HL-60 (cell line): Measurements from ENCODE around the gene COLQ.

Source experiments
- DNase-seq, 2 experiments: peaks; one replicate each; pipeline ENCODE4 v3.0.0-alpha.2; 2010 to 2020; ENCODE audit warnings: low read depth in 1 of 2, low spot score in 1 of 2
- H3K27ac ChIP-seq: fragments of 250-450 bp; sonication (Bioruptor Pico); replicated peaks from 2 replicates; pipeline ENCODE4 v1.5.1; 2020; ENCODE audit warnings: mild to moderate bottlenecking, moderate library complexity
- H3K27me3 ChIP-seq: fragments of 250-450 bp; sonication (Bioruptor Pico); 2 replicates; pipeline ENCODE4 v1.5.1; 2021; ENCODE audit warnings: mild to moderate bottlenecking, moderate library complexity; ENCODE audit not compliant: insufficient read depth, poor library complexity, severe bottlenecking
- H3K4me3 ChIP-seq: replicated peaks from 2 replicates; pipeline ENCODE4 v1.5.1; 2011; ENCODE audit warnings: mild to moderate bottlenecking, control low read depth, low read length; ENCODE audit not compliant: insufficient read depth
- GABPA ChIP-seq: IDR thresholded peaks from 2 replicates; pipeline ENCODE4 v1.6.1; 2012; ENCODE audit warnings: low read depth
- POLR2AphosphoS5 ChIP-seq: IDR thresholded peaks from 2 replicates; pipeline ENCODE4 v1.6.1; 2012; ENCODE audit warnings: low read depth
- SPI1 ChIP-seq: IDR thresholded peaks from 2 replicates; pipeline ENCODE4 v1.6.1; 2012; ENCODE audit warnings: low read depth, mild to moderate bottlenecking, borderline replicate concordance
- TF ChIP-seq, protein P1 (sequence below): IDR thresholded peaks from one replicate; pipeline ENCODE4 v1.5.1; 2011; ENCODE audit warnings: low read length, control low read depth, inconsistent platforms; ENCODE audit not compliant: insufficient read depth
- TF ChIP-seq, protein P2 (sequence below): IDR thresholded peaks from 2 replicates; pipeline ENCODE4 v1.6.1; 2012; ENCODE audit warnings: low read depth; ENCODE audit not compliant: insufficient replicate concordance

The COLQ gene

GRCh38 chr3:15558581-15558980 is 37.1 kb upstream of the COLQ start:
- Histone ChIP-seq H3K27me3 (no peaks in the 10 kb centered on the region), H3K4me3 (no peak overlapping the region), H3K27ac (no peak overlapping the region)
- TF ChIP-seq, protein P1, sequence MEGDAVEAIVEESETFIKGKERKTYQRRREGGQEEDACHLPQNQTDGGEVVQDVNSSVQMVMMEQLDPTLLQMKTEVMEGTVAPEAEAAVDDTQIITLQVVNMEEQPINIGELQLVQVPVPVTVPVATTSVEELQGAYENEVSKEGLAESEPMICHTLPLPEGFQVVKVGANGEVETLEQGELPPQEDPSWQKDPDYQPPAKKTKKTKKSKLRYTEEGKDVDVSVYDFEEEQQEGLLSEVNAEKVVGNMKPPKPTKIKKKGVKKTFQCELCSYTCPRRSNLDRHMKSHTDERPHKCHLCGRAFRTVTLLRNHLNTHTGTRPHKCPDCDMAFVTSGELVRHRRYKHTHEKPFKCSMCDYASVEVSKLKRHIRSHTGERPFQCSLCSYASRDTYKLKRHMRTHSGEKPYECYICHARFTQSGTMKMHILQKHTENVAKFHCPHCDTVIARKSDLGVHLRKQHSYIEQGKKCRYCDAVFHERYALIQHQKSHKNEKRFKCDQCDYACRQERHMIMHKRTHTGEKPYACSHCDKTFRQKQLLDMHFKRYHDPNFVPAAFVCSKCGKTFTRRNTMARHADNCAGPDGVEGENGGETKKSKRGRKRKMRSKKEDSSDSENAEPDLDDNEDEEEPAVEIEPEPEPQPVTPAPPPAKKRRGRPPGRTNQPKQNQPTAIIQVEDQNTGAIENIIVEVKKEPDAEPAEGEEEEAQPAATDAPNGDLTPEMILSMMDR, result no peak
- TF ChIP-seq, protein P2, sequence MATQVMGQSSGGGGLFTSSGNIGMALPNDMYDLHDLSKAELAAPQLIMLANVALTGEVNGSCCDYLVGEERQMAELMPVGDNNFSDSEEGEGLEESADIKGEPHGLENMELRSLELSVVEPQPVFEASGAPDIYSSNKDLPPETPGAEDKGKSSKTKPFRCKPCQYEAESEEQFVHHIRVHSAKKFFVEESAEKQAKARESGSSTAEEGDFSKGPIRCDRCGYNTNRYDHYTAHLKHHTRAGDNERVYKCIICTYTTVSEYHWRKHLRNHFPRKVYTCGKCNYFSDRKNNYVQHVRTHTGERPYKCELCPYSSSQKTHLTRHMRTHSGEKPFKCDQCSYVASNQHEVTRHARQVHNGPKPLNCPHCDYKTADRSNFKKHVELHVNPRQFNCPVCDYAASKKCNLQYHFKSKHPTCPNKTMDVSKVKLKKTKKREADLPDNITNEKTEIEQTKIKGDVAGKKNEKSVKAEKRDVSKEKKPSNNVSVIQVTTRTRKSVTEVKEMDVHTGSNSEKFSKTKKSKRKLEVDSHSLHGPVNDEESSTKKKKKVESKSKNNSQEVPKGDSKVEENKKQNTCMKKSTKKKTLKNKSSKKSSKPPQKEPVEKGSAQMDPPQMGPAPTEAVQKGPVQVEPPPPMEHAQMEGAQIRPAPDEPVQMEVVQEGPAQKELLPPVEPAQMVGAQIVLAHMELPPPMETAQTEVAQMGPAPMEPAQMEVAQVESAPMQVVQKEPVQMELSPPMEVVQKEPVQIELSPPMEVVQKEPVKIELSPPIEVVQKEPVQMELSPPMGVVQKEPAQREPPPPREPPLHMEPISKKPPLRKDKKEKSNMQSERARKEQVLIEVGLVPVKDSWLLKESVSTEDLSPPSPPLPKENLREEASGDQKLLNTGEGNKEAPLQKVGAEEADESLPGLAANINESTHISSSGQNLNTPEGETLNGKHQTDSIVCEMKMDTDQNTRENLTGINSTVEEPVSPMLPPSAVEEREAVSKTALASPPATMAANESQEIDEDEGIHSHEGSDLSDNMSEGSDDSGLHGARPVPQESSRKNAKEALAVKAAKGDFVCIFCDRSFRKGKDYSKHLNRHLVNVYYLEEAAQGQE, result no peak
- no peak for TF ChIP-seq SPI1
- DNase-seq, result no peak

DNA sequence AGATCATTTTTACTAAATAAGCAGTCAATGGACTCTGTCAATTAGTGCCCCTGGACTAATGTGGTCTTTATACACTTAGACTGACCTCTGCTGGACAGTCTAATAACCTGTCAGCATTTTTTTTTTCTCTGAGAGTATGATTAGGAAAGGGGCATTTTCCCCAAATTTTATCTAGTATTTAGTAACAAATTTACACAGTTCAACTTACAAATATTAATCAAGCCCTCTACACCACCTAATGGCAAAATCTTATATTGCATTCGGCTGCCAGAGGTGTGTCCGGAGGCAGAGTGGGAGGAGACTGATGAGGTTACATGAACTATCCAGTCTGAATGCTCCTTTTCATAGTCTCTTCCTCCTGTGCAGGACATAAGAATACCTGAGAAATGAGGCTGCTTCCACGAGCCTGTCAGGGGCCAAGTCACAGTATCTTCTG is 36.0 kb upstream of the COLQ start:
- peak; percentile 51 to 78 for DNase-seq
- no peak for TF ChIP-seq POLR2AphosphoS5
- TF ChIP-seq, protein P2, result no peak
- TF ChIP-seq, protein P1, result peak; percentile 37
- TF ChIP-seq SPI1, result no peak
- no peak for TF ChIP-seq GABPA
- Histone ChIP-seq H3K27me3 (no peaks in the 10 kb centered on the region), H3K4me3 (no peak overlapping the region), H3K27ac (no peak overlapping the region)

DNA sequence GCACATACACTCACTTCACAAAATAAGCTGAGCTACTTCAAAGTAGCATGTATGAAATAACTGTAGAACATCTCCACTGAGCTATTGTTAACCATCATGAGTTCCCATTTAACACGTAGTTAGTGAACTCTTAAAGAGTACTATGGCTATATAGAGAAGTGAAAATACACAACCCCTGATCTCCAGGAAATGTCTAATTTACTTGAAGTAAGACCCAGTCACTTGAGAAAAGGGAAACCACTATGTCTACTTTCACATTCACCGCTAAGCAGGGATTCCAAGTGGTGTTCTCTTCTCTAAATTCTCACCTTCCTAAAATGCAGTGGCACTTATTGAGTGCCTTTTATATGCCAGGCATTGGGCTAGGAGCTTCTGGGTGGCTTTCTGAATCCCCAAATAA is 35.0 kb upstream of the COLQ start:
- Histone ChIP-seq H3K27ac (no peak overlapping the region), H3K4me3 (no peak overlapping the region), H3K27me3 (no peaks in the 10 kb centered on the region)
- TF ChIP-seq POLR2AphosphoS5, result no peak
- TF ChIP-seq, protein P1, result no peak
- no peak for TF ChIP-seq GABPA
- no peak for TF ChIP-seq SPI1
- TF ChIP-seq, protein P2, result no peak
- no peak for DNase-seq
